Urinary bladder (tissue), 4 donors: ENCODE data around the gene CACNA2D3. TPM values are rescaled to one million over a fixed set of nuclear protein-coding genes. Genes with fewer than 3 reads are reported as not detected.

Experiments
- DNase-seq: peaks from one replicate; pipeline ENCODE4 v3.0.0-alpha.2; 2015; ENCODE audit errors: extremely low spot score
- H3K27ac ChIP-seq: one replicate; pipeline ENCODE4 v1.5.1; 2013; ENCODE audit warnings: low read depth, mild to moderate bottlenecking, moderate library complexity
- H3K36me3 ChIP-seq: one replicate; pipeline ENCODE4 v1.6.1; 2013; ENCODE audit warnings: mild to moderate bottlenecking, moderate library complexity; ENCODE audit not compliant: insufficient read depth
- H3K4me1 ChIP-seq: one replicate; pipeline ENCODE4 v1.6.1; 2013; ENCODE audit warnings: mild to moderate bottlenecking, moderate library complexity; ENCODE audit not compliant: insufficient read depth
- H3K4me3 ChIP-seq: one replicate; pipeline ENCODE4 v1.5.1; 2013; ENCODE audit warnings: low read depth, low read length
- WGBS: extraction: QIAGEN DNeasy Blood & Tissue Kit; methylation state at CpG from one replicate; pipeline ENCODE4 v1.1.7; 2013; 5-methylcytosine and 5-hydroxymethylcytosine counted together
- polyA plus RNA-seq: library from polyadenylated mRNA; stranded (reverse); fragments of 200-250 nt; gene quantifications from one replicate; pipeline ENCODE4 v1.2.3, GENCODE V29; 2013
- total RNA-seq: library from RNA; depleted of rRNA; stranded (reverse); fragments of >200 nt; gene quantifications from one replicate; pipeline ENCODE4 v1.2.3, GENCODE V29; 2014
- donor health status: healthy with polysubstance abuse.
- donor health status: healthy.

CACNA2D3 gene
- total and polyA plus RNA-seq, 2 donors = 0.57 to 1.7 TPM

DNA sequence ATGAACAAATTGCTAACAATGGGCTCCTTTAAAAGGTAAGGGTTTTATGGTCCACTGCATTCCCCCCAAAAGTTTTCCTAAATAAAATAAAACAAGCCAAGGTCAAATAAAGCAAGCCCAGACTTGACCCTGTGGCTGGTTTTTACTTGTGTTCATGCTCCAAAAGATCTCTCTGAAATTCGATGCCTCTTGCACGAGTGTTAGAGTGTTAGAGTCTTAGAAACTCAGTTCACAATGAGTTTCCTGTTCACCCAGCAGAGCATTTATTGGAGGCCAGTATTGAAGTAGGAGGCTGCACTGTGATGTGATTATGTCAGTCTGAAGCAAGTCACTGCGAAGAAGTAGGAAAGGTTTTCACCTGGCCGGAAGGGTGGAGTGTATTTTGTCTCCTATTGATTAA lies 865.4 kb downstream of the CACNA2D3 start:
- peak; percentile 31 for DNase-seq
- WGBS = 75% methylated on average over 4 of the region's 4 CpGs

DNA sequence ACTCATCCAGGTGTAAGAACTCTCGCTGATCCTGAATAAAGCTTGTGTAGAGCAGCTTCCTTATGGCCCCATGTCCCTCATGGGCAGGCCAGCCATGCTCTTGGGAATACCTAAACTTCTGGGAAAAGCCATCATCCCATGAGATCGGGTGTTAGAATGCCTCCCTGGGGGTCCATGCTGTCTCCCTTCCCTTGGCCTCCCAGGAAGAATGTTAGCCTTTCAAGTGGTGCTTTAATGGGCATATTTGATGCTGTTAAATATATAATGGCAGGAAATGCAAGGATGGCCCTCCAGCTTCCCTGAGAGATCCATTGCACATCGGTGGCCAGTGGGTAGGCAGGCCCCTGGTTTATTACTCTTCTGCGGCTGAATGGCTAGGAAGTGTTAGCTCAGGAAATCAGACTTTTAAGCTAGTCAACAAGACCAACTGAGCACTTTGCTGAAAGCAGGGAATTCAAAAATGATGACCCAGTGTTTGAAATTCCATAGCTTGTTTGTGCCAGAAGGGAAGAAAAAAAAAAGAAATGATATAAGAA lies 866.0 kb downstream of the CACNA2D3 start:
- no peak for DNase-seq
- Histone ChIP-seq H3K36me3 (no peaks in the 10 kb centered on the region), H3K4me1 (no peaks in the 10 kb centered on the region), H3K27ac (no peak overlapping the region), H3K4me3 (no peak overlapping the region)
- WGBS = 39% methylated on average over 4 of the region's 4 CpGs

More for the DNA sequence above, 865.4 kb downstream of the CACNA2D3 start:
- no peak overlapping the region for H3K27ac ChIP-seq
- no peaks in the 10 kb centered on the region for H3K36me3 ChIP-seq
- H3K4me1 ChIP-seq = no peaks in the 10 kb centered on the region
- no peak overlapping the region for H3K4me3 ChIP-seq

DNA sequence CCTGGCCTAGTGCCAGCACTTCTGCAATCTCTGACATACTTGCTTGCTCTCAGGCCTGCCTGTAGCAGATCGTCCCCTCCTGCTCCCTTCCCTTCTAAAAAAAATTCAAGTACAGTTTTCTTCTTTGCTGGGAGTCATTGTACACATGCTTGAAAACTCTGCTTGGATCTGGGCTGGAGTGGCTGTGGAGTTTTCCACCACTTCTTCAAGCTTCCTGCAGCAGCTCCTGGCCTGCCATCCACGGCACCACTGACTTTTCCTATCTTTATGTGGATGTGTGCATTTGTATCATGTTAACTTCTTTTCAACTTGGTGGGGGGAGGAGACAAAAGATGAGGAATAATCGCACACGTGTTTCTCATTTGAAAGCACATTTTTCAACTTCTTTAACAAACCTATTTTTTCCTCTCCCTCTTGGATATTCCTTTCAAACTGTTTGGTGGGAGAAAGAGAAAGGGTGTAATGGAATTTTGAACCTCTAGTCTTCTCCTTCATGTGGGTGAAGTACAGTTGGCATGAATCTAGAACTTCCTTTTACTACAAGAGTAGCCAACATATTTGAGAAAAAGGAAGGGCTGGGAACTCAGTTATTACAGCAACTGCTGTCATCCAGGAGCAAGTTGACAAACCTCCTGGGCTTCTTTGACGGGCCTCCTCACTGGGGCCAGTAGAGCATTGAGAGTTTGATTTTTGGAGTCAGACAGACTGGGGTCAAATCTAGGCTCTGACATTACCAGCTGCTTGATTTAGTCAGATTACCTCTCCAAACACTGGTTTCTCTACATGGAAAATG lies 866.7 kb downstream of the CACNA2D3 start:
- 41% methylated on average over 5 of the region's 5 CpGs for WGBS
- no peak overlapping the region for H3K27ac ChIP-seq
- peak; percentile 66 for DNase-seq
- no peak overlapping the region for H3K4me3 ChIP-seq
- no peaks in the 10 kb centered on the region for H3K4me1 ChIP-seq
- H3K36me3 ChIP-seq = no peaks in the 10 kb centered on the region

DNA sequence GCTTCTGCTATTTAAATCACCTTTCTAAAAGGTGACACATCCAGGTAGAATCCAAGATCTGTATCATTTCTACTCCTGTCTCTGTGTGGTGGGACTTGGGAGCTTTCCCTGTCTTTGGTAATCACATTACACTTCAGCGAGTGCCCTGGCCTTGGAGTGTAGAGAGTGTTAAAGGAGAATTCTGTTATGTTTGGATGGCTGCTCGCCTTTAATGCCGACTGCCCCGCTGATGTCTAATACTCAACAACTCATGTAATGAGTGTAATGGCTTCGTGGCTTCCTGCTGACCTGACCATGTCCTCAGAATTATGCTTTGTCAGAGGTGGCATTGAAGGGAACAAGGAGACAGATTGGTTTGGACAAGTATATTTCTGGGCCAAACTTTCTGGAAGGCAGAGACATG lies 871.8 kb downstream of the CACNA2D3 start:
- no peak overlapping the region for H3K4me3 ChIP-seq
- 75% methylated on average over 5 of the region's 5 CpGs for WGBS
- DNase-seq = no peak
- H3K36me3 ChIP-seq = no peaks in the 10 kb centered on the region
- H3K4me1 ChIP-seq = no peaks in the 10 kb centered on the region
- no peak overlapping the region for H3K27ac ChIP-seq

- DNase-seq = no peak
- no peaks in the 10 kb centered on the region for H3K36me3 ChIP-seq
- 70% methylated on average over 5 of the region's 5 CpGs for WGBS
Measured at GRCh38 chr3:54999159-54999558, 876.8 kb downstream of the CACNA2D3 start.

DNA sequence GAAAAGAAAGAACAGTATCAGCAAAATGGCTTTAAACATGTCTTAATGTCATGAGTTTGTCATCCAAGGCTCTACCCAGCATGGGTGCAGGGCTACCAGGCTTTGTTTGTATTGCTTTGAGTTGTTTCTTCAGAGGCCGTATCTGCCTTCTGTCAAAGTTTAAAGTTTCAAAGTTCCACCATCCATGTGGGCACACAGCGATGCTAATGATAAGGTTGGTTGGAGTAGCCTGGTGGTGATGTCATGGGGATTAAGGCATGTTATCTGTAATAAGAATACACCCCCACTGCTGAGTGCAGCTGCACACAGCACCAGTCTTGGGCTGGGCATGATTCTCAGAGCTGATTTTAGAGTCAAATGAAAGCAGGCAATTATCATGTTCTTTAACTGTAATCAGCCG lies 877.5 kb downstream of the CACNA2D3 start:
- WGBS = 68% methylated on average over 3 of the region's 3 CpGs
- H3K4me1 ChIP-seq = no peaks in the 10 kb centered on the region
- H3K36me3 ChIP-seq = no peaks in the 10 kb centered on the region
- H3K27ac ChIP-seq = no peak overlapping the region
- H3K4me3 ChIP-seq = no peak overlapping the region
- DNase-seq = no peak

More at GRCh38 chr3:54999159-54999558, 876.8 kb downstream of the CACNA2D3 start:
- no peak overlapping the region for H3K27ac ChIP-seq
- no peaks in the 10 kb centered on the region for H3K4me1 ChIP-seq
- H3K4me3 ChIP-seq = no peak overlapping the region

DNA sequence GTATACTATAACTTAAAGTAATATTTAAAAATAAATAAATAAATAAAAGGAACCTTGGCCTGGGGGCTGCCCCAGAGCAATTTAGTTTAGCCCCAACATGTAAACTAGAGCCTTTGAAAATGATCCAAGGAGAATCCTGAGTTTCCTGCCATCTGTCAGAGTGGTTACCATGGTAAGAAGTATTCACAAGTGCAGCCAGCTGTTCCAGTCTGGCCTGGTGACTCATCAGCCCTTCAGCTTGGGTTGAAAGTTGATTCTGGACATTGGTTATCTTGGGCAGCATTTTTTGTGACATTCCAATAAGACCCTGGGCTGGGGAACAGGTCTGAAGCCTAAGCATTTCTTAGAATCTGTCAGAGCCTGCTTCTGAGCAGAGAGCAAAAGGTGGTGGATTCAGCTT lies 878.2 kb downstream of the CACNA2D3 start:
- H3K36me3 ChIP-seq = no peaks in the 10 kb centered on the region
- DNase-seq = no peak
- no peaks in the 10 kb centered on the region for H3K4me1 ChIP-seq
- H3K27ac ChIP-seq = no peak overlapping the region
- H3K4me3 ChIP-seq = no peak overlapping the region

- Histone ChIP-seq H3K4me3 (no peak overlapping the region), H3K27ac (no peak overlapping the region), H3K4me1 (no peaks in the 10 kb centered on the region), H3K36me3 (no peaks in the 10 kb centered on the region)
- WGBS = 90% methylated on average over 4 of the region's 4 CpGs
- DNase-seq = no peak
Measured at GRCh38 chr3:55000953-55001352, 878.6 kb downstream of the CACNA2D3 start.

DNA sequence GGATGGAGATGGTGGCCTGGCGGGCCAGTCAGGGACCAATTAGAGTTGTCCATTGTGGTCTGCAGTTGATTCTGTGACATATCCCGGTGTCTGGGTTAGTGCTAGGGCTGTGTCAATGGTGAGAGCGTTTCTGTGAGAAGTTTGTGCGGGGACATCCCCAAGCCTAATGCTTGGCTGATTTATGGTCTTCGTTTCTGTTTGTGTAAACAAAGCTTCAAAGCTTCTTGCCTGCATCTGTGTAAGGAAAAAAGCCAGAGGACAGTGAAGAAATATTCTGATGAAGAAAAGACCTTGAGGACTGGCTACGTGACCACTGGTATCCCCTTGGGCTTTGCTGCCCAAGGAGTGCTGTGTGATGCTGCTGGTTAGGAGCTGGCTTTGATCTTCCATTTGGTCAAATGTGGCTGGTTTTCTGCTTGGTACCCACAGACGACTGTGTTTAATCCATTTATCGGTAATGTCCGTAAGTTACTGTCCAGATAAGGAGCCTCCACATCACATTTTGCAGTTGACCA lies 880.1 kb downstream of the CACNA2D3 start:
- H3K36me3 ChIP-seq = no peaks in the 10 kb centered on the region
- no peak overlapping the region for H3K4me3 ChIP-seq
- H3K27ac ChIP-seq = no peak overlapping the region
- H3K4me1 ChIP-seq = no peaks in the 10 kb centered on the region
- 63% methylated on average over 9 of the region's 9 CpGs for WGBS
- no peak for DNase-seq

GRCh38 chr3:55006244-55006676 lies 883.9 kb downstream of the CACNA2D3 start:
- no peak for DNase-seq
- H3K4me1 ChIP-seq = no peaks in the 10 kb centered on the region
- WGBS = 49% methylated on average over 8 of the region's 8 CpGs
- H3K27ac ChIP-seq = no peak overlapping the region
- no peaks in the 10 kb centered on the region for H3K36me3 ChIP-seq
- no peak overlapping the region for H3K4me3 ChIP-seq

GRCh38 chr3:55007971-55008370 lies 885.6 kb downstream of the CACNA2D3 start:
- 71% methylated on average over 1 of the region's 1 CpG for WGBS
- DNase-seq = no peak
- H3K4me1 ChIP-seq = no peaks in the 10 kb centered on the region

GRCh38 chr3:55009372-55009771 lies 887.0 kb downstream of the CACNA2D3 start:
- Histone ChIP-seq H3K4me1 (no peaks in the 10 kb centered on the region), H3K4me3 (no peak overlapping the region), H3K36me3 (no peaks in the 10 kb centered on the region), H3K27ac (no peak overlapping the region)
- no peak for DNase-seq
- WGBS = 86% methylated on average over 4 of the region's 4 CpGs

More at GRCh38 chr3:55007971-55008370, 885.6 kb downstream of the CACNA2D3 start:
- Histone ChIP-seq H3K36me3 (no peaks in the 10 kb centered on the region), H3K4me3 (no peak overlapping the region), H3K27ac (no peak overlapping the region)

DNA sequence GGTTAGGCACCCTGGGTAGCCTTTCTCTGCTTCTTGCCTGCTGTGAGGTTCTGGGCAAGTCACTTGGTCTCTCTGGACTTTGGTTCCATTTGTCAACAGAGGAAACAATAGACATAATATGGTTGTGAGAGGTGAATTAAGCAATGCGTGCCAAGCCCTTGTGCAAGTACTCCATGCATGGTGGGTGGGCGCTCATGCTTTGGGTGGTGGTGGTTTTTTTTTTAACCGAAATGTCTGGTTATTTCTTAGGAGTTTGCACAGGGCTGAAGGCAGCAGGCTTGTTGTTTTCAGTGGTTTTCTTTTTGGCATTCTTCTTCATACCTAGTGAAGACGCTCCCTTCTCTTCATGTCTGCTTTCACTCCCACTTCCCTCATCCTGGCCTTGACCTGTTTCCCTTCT lies 889.7 kb downstream of the CACNA2D3 start:
- Histone ChIP-seq H3K4me3 (no peak overlapping the region), H3K4me1 (no peaks in the 10 kb centered on the region), H3K27ac (no peak overlapping the region), H3K36me3 (no peaks in the 10 kb centered on the region)
- WGBS = 94% methylated on average over 4 of the region's 4 CpGs
- DNase-seq = no peak
